Hypothalamus (tissue), 51 donors: Measurements from ENCODE around the gene SNAP47.

Source experiments
- DNase-seq, 51 donors: peaks; one replicate each; lab custom pipeline; 2025; lab: John Stamatoyannopoulos, UW

The SNAP47 gene

DNA sequence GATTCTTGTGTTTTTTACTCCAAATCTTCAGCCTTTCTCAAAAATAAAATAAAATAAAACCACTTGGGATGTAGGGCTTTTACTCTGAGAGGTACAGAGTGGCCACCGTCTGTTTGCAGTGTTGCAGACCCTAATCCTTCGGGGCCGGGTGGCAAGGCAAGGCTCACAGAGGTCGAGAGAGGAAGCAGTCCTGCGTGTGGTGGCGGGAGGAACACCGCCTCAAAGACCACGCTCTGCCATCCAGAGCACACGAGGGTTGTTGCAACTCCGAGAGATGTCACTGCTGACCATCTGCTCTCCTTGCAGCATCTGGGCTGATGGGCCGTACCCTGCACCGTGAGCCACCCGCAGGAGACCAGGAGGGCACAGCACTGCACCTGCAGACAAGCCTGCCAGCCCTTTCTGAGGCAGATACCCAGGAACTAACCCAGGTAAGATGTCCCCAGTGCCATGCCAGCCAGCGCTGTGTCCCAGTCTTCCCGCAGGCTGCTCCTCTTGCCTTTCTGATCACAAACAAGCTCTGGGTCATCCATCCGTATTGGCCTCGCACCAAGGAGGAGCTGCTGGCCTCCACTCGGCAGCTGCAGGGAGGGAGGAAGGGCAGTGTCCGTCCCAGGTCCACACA, 31.5 kb downstream of the SNAP47 start:
- no peak for DNase-seq

DNA sequence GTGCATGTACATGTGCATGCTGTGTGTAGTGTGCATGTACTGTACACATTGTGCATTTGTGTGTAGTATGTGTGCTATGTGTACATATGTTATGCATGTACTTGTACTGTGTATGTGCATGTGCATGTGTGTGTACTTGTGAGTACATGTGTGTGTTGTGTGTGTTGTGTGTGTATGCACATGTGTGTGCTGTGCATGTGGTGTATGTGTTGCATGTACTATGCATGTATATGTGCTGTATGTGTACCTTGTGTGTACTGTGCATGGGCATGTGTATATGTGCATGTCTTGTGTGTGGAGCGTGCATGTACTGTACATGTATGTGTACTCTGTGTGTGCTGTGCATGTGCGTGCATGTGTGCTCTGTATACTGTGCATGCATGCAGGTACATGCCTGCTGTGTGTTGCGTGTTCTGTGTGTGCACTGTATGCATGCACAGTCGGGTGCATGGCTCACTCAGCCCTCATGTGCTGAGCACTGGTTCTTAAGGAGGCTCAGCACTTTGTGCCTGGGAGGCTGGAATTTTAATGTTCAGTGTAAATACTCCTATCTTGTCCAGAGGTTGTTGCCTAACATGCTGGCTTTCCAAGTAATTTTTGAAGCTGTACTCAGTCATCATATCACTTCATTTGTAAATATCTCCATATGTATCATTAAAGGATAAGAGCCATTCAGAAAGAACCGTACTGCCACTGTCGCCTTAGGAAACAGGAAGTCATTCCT, 32.3 kb downstream of the SNAP47 start:
- no peak for DNase-seq

DNA sequence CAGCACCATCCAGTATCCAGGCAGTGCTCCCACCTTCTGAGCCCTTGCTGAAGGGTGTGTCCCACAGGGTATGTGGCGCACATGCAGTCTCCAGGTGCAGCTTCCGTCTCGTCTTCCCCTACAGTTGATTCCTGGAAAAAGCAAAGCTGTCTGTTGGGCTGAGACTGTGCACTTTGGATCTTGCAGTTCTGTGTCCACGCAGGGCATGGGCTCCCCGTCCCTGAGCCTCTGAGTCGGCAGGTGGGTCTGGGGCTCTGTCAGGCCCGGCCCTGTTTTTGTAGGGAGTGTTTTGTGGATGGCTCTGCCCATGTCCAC, 32.8 kb downstream of the SNAP47 start:
- no peak for DNase-seq

GRCh38 chr1:227768640-227769039, 33.4 kb downstream of the SNAP47 start:
- no peak for DNase-seq

DNA sequence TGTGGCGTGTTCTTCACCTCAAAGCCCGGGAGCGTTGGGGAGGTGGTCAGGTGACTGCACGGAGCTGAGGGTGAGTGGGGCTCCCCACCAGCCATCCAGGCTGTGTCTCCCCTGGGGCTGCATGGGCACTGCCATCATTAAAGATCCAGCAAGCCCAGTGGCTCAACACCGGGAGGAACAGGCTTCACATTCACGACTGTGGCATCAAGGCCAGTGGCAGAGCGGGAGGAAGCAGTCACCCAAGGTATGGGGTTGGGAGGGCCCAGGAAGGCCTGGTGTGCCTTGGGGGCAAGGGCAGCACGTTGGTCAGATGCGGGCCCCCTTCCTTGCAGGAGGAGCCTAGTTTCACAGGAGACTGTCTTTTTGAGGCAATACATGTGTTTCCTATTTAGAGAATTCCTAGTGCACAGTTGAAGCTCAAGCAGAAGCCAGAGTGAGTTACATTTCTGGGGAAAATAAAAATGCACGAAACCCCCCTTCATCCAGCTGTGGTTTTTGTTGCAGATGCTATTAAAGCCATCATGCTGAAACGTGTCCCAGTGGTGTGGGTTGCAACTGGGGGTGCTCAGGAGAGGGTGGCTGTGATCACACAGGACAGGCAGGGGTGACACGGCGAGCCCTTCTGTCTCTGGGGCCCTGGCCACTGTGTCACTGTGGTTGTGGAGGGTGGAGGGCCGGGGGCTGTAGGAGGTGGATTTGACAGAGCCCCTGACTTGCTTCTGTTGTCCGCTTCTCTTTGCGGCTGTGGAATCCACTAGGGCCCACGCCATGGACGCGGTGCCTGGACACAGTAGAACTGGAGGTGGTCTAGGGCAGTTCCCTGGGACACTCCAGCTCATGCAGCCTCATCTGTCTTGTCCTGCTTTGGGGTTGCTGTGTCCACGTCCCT, 34.1 kb downstream of the SNAP47 start:
- DNase-seq: no peak

DNA sequence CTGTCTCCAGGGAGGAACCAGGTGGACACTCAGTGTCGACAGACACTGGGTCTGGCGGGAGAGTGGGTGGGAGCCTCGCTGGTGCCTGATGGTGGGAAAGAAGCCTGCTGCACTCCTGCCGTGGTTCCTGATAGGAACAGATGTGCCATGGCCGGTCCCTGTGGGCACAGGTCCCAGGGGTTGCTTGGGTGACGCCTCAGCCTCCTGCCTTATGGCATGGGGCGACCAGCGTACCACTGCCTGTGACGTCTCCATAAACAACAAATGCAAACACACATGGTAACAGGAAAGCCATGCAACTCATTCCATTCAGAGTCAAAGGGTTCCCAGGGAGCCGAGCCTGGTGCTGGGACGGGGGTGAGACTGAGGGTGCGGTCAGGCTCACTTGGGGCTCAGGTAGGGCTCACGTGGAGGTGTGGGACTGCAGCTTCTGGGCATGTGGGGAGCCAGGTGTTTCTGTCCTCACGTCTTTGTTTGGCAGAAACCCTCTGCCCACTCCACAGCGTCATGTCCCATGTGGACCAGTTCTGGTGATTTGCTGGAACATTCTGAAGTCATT, 34.8 kb downstream of the SNAP47 start:
- DNase-seq: no peak

- no peak for DNase-seq
These were observed 35.6 kb downstream of the SNAP47 start for GRCh38 chr1:227770812-227771211.

- DNase-seq: no peak
These were observed 36.1 kb downstream of the SNAP47 start for GRCh38 chr1:227771326-227771725.

DNA sequence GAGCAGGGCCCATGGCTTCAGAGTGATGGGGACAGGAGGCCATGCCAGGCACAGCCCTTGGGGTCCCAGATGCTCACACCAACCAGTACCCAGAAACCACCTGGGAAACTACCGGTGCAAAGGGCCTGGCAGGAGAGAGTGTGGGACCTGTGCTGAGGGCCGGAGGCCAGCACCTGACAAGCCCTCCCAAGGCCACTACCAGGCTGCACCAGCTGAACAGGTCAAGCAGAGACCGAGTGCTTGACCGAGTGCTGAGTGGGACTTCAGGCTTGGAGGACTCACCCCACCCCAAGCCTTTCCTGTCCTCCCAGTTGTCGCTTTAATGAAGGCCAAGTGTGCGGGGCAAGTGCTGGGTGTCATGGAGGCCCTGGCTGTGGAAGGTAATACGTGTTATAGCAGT, 36.5 kb downstream of the SNAP47 start:
- no peak for DNase-seq

DNA sequence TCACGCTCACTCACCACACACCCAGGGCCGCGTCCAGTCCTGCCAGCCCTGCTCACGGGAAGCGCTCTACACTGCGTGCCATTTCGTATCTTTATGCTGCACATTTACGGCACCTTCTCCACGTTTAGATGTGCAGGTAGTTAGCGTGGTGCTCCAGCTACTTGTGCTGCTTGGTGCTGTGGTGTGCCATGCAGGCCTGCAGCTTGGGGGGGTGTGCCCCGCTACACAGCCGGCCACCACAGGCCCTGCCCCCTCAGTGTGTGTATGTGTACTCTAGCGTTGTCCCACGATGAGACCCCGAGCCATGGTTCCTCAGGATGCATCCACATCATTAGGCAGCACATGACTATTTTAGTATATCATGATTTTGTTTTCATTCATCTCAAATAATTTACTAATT, 38.3 kb downstream of the SNAP47 start:
- DNase-seq: no peak

- no peak for DNase-seq
These were observed 39.0 kb downstream of the SNAP47 start for GRCh38 chr1:227774051-227774731.

DNA sequence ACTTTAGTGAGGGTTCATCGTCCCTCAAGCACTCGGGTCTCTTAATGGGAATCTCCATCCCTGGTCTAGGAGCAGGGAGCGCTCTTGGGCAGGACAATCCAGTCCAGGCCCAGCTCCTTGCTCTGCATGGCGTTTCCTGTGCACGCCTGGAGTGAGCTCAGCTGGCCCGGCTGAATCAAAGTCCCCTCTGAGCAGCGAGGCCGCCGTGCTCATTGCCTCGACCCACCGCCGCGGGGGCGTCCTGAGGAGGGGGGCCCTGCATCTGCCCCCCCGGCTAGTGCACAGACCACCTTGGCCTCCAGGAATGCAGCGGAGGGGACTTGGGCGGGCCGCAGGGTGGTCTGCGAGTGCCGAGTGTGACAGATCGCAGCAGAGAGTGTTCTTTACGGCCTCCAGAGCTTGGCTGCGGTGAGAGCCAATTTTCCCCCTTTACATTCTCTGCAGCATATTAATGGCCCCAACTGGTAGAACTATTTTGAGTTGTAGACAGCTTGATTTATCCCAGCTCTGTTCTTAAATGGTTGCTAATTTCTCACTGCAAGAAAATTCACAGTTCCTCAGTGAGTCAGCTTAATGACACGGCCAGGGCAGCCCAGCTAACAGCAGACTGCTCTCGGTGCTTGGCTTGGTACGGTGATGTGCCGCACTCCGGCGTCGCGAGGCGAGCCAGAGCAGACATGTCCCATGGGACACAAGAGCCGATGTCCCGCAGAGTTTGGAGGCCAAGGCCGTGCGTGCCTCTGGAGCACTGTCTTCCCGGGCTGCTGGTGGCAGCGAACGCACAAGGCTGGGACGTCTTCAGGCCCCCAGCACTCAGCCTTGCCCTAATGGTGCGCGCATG, 39.8 kb downstream of the SNAP47 start:
- DNase-seq: no peak

DNA sequence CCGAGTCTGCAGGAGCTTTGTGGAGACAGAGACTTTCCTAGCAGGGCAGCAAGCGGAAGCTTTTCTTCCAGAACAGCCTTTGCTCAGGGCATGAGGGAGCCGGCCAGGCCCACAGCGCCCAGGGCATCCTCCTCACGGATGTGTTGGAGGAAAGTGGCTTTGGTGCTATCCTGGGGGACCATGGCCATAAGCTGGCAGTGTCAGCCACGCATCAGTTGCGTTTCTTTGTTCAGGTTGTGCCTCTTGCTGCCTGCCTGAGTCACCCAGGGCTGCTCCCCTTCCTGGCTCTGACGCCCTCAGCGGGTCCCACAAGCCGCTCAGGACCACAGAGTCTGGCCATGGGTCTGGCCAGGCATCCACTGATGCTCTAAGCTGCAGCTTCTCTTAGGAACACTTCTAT, 40.6 kb downstream of the SNAP47 start:
- no peak for DNase-seq

GRCh38 chr1:227776331-227776771, 41.1 kb downstream of the SNAP47 start:
- no peak for DNase-seq

DNA sequence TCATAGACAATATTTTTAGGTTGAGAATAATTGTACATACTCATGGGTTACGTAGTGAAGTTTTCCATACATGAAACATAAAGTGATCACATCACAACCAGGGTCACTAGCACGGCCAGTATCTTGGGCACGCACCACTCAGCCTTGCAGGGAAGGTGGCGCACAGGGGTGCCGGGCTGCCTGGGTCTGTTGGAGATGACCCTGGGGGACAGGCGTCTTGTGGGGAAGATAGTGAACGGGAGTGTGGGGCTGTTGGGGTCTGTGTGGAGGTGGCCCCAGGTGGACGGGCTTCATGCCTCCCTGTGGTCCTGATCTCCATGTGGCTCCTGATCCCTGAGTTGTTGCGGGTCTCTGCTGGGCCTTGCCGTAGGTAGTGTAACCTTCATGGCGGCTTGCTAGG, 41.9 kb downstream of the SNAP47 start:
- DNase-seq: no peak

- no peak for DNase-seq
These were observed 42.4 kb downstream of the SNAP47 start for GRCh38 chr1:227777646-227778045.

DNA sequence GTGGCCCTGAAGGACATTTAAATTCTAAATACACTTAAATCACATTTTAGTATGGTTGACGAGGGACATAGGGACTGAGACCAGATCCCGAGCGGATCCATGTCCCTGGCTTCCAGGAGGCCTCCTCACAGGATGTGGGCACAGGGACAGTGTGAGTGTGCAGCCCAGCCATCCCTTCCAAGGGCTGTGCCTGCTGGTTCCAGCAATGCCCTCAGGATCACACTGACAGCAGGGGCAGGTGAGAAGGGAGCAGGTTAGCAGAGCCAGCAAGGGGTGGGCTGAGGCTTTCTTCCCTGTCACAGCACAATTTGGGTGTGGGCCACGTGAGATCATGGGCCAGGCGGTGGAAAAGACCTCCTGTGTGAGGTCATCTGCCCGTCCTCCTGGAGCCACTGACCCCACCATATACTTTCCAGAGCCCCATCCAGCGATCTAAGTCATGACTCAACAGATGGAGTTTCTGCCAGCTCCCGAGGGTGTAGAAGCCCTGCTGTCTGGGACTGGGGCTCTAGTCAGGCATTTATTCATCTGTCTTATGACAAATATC, 43.2 kb downstream of the SNAP47 start:
- DNase-seq: no peak

DNA sequence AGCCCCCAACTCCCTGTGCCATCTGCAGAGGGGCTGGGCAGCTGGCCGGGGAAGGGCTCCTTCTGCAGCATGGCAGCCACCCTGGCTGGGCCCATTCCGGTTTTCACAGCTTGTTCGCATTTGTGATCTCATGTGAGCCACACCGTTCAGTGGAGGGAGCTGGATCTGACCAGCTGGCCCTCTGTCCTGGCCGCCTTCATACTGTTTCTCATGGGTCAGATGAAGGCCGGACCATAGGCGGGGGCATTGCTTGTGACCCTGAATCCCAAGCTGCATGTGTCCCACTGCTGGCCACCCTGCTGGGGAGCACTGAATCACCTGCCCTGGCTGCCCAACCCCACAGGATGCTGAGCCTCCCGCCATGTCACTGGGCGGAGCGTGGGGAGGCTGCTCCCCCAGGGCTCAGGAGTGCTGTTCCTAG, 43.8 kb downstream of the SNAP47 start:
- DNase-seq: no peak

DNA sequence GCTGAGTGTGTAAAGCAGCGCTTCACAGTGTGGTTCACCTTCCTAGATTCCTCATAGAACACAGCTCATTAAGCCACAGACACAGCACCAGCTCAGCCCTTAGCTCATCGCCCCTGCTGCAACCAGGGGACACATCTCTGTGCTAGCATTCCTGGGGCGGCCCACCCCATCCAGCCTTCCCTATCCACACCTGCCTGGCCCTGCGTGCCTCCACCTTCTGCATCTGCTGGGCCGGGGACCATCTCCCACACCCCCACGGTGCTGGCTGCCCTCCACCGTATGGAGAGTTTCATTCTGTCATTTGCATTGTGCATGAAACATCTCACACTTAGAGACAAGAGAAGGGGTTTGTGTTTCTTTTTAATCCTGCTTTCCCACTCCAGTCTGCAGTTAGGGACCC, 44.5 kb downstream of the SNAP47 start:
- no peak for DNase-seq
